ENCODE results near the gene NLK. TPM values are rescaled to one million over a fixed set of nuclear protein-coding genes. Genes with fewer than 3 reads are reported as not detected.

NLK gene
- polyA plus RNA-seq, 1 experiment = 24.5 TPM

- no peak overlapping the region for H3K4me3 ChIP-seq (ENCODE audit: low read depth, low read length)
- no peaks in the 10 kb centered on the region for H3K27me3 ChIP-seq (ENCODE audit: control insufficient read depth, insufficient read depth, low read length)
- peaks cover 3% of the 10 kb centered on the region; the same call in 1 of the 2 replicates for H3K9me3 ChIP-seq (ENCODE audit: control insufficient read depth, insufficient read depth, low read length)
- H3K27ac ChIP-seq (ENCODE audit: low read depth, low read length) = no peak overlapping the region
- no peak for TF ChIP-seq CTCF (IDR thresholded peaks at IDR 0.05; ENCODE audit: low read depth, low read length)
- POLR2A ChIA-PET = no interaction called here
- CTCF ChIA-PET = no interaction called here
- DNase-seq (ENCODE audit: low read depth, low spot score) = no peak
Measured at GRCh38 chr17:28047806-28048205, 5.3 kb downstream of the NLK start.

GRCh38 chr17:28049071-28049470, 6.6 kb downstream of the NLK start:
- Histone ChIP-seq H3K27me3 (ENCODE audit: control insufficient read depth, insufficient read depth, low read length) (no peaks in the 10 kb centered on the region), H3K9me3 (ENCODE audit: control insufficient read depth, insufficient read depth, low read length) (no peaks in the 10 kb centered on the region), H3K27ac (ENCODE audit: low read depth, low read length) (no peak overlapping the region), H3K4me3 (ENCODE audit: low read depth, low read length) (no peak overlapping the region)
- no peak for TF ChIP-seq CTCF (IDR thresholded peaks at IDR 0.05; ENCODE audit: low read depth, low read length)
- no peak for DNase-seq (ENCODE audit: low read depth, low spot score)
- ChIA-PET POLR2A (no interaction called here), CTCF (no interaction called here)

GRCh38 chr17:28053044-28053670, 10.7 kb downstream of the NLK start:
- no peaks in the 10 kb centered on the region for H3K9me3 ChIP-seq (ENCODE audit: control insufficient read depth, insufficient read depth, low read length)
- H3K27me3 ChIP-seq (ENCODE audit: control insufficient read depth, insufficient read depth, low read length) = no peaks in the 10 kb centered on the region
- no peak for TF ChIP-seq CTCF (IDR thresholded peaks at IDR 0.05; ENCODE audit: low read depth, low read length)
- no peak overlapping the region for H3K27ac ChIP-seq (ENCODE audit: low read depth, low read length)
- H3K4me3 ChIP-seq (ENCODE audit: low read depth, low read length) = no peak overlapping the region
- DNase-seq (ENCODE audit: low read depth, low spot score) = no peak
- POLR2A ChIA-PET = no interaction called here
- CTCF ChIA-PET = interaction anchor here (0.6 to 1.1 kb wide), 2 partner anchors 52 to 248 kb away, joined by 3 read pairs; no protein-coding TSS in a partner anchor

GRCh38 chr17:28053725-28054124, 11.2 kb downstream of the NLK start:
- H3K27ac ChIP-seq (ENCODE audit: low read depth, low read length) = no peak overlapping the region
- H3K4me3 ChIP-seq (ENCODE audit: low read depth, low read length) = no peak overlapping the region
- no peaks in the 10 kb centered on the region for H3K27me3 ChIP-seq (ENCODE audit: control insufficient read depth, insufficient read depth, low read length)
- ChIA-PET POLR2A (no interaction called here), CTCF (interaction anchor here (0.6 to 1.5 kb wide), 3 partner anchors 52 to 248 kb away, joined by 3 to 7 read pairs (median 3); no protein-coding TSS in a partner anchor)
- no peak for DNase-seq (ENCODE audit: low read depth, low spot score)
- H3K9me3 ChIP-seq (ENCODE audit: control insufficient read depth, insufficient read depth, low read length) = no peaks in the 10 kb centered on the region
- TF ChIP-seq CTCF (IDR thresholded peaks at IDR 0.05; ENCODE audit: low read depth, low read length) = no peak

- ChIA-PET POLR2A (interaction anchor here (1.2 kb wide), 1 partner anchor 15 kb away, joined by 3 read pairs; no protein-coding TSS in a partner anchor), CTCF (interaction anchor here (0.6 to 0.7 kb wide), 3 partner anchors 15 to 162 kb away, joined by 3 to 4 read pairs (median 3); no protein-coding TSS in a partner anchor)
- Histone ChIP-seq H3K9me3 (ENCODE audit: control insufficient read depth, insufficient read depth, low read length) (no peaks in the 10 kb centered on the region), H3K27ac (ENCODE audit: low read depth, low read length) (no peak overlapping the region), H3K4me3 (ENCODE audit: low read depth, low read length) (no peak overlapping the region), H3K27me3 (ENCODE audit: control insufficient read depth, insufficient read depth, low read length) (no peaks in the 10 kb centered on the region)
- no peak for DNase-seq (ENCODE audit: low read depth, low spot score)
- no peak for TF ChIP-seq CTCF (IDR thresholded peaks at IDR 0.05; ENCODE audit: low read depth, low read length)
Measured at GRCh38 chr17:28055546-28056275, 13.2 kb downstream of the NLK start.
